ENCODE data around the gene OAF. TPM values are rescaled to one million over a fixed set of nuclear protein-coding genes. Genes with fewer than 3 reads are reported as not detected.
A peak's percentile ranks its signal among the peaks of the same experiment; 100 is the strongest.

Gene OAF
- total RNA-seq, 1 donor from 2014 or later = 20.9 TPM

GRCh38 chr11:120169981-120170698 is 40.7 kb upstream of the OAF start:
- TF ChIP-seq EZH2 (IDR thresholded peaks at IDR 0.05; ENCODE audit: insufficient read depth, low read length) = no peak
- no peak for TF ChIP-seq CTCF (IDR thresholded peaks at IDR 0.05; ENCODE audit: insufficient read depth, low read depth, low read length)
- H2AFZ ChIP-seq (ENCODE audit: low read depth, low read length) = peak overlapping the region; percentile 91

GRCh38 chr11:120170741-120171261 is 40.0 kb upstream of the OAF start:
- Histone ChIP-seq H3K36me3 (ENCODE audit: insufficient read depth, low read length) (no peaks in the 10 kb centered on the region), H3K79me2 (ENCODE audit: insufficient read depth, low read length) (no peaks in the 10 kb centered on the region), H3K4me1 (ENCODE audit: insufficient read depth, low read length) (no peaks in the 10 kb centered on the region), H3K4me2 (ENCODE audit: low read length) (no peak overlapping the region), H2AFZ (ENCODE audit: low read depth, low read length) (no peak overlapping the region), H3K27ac (ENCODE audit: low read depth, low read length) (no peak overlapping the region), H4K20me1 (ENCODE audit: insufficient read depth, low read length) (no peaks in the 10 kb centered on the region), H3K9ac (ENCODE audit: low read length) (no peak overlapping the region), H3K27me3 (ENCODE audit: insufficient read depth, low read length) (peaks cover 30% of the 10 kb centered on the region), H3K9me3 (ENCODE audit: insufficient read depth, low read depth, low read length) (no peaks in the 10 kb centered on the region), H3K4me3 (ENCODE audit: insufficient read depth, low read depth, low read length) (no peak overlapping the region)
- peaks cover 75% of the 10 kb centered on the region for H3K27me3 Mint-ChIP-seq (ENCODE audit: low read depth, unreplicated experiment)
- H3K9me3 Mint-ChIP-seq (ENCODE audit: unreplicated experiment) = no peaks in the 10 kb centered on the region
- no peak for FAIRE-seq
- DNase-seq (ENCODE audit: low read depth) = no peak
- peak overlapping the region; percentile 16 for H3K4me3 Mint-ChIP-seq (ENCODE audit: unreplicated experiment)
- H3K27ac Mint-ChIP-seq (ENCODE audit: unreplicated experiment) = no peak overlapping the region
- no peaks in the 10 kb centered on the region for H3K4me1 Mint-ChIP-seq (ENCODE audit: low read depth, unreplicated experiment)
- no peaks in the 10 kb centered on the region for H3K36me3 Mint-ChIP-seq (ENCODE audit: low read depth, unreplicated experiment)
- no peak for TF ChIP-seq CTCF (IDR thresholded peaks at IDR 0.05; ENCODE audit: insufficient read depth, low read depth, low read length)
- no peak for TF ChIP-seq EZH2 (IDR thresholded peaks at IDR 0.05; ENCODE audit: insufficient read depth, low read length)

More at GRCh38 chr11:120169981-120170698, 40.7 kb upstream of the OAF start:
- DNase-seq (ENCODE audit: low read depth) (no peak), FAIRE-seq (no peak)
- Histone ChIP-seq H3K9me3 (ENCODE audit: insufficient read depth, low read depth, low read length) (no peaks in the 10 kb centered on the region), H3K27ac (ENCODE audit: low read depth, low read length) (no peak overlapping the region), H4K20me1 (ENCODE audit: insufficient read depth, low read length) (no peaks in the 10 kb centered on the region), H3K9ac (ENCODE audit: low read length) (no peak overlapping the region), H3K4me1 (ENCODE audit: insufficient read depth, low read length) (no peaks in the 10 kb centered on the region), H3K4me3 (ENCODE audit: insufficient read depth, low read depth, low read length) (no peak overlapping the region), H3K79me2 (ENCODE audit: insufficient read depth, low read length) (no peaks in the 10 kb centered on the region), H3K36me3 (ENCODE audit: insufficient read depth, low read length) (no peaks in the 10 kb centered on the region), H3K27me3 (ENCODE audit: insufficient read depth, low read length) (peaks cover 35% of the 10 kb centered on the region), H3K4me2 (ENCODE audit: low read length) (peak overlapping the region; percentile 92)
- no peak overlapping the region for H3K27ac Mint-ChIP-seq (ENCODE audit: unreplicated experiment)
- H3K9me3 Mint-ChIP-seq (ENCODE audit: unreplicated experiment) = no peaks in the 10 kb centered on the region
- peaks cover 76% of the 10 kb centered on the region for H3K27me3 Mint-ChIP-seq (ENCODE audit: low read depth, unreplicated experiment)
- no peak overlapping the region for H3K4me3 Mint-ChIP-seq (ENCODE audit: unreplicated experiment)
- no peaks in the 10 kb centered on the region for H3K4me1 Mint-ChIP-seq (ENCODE audit: low read depth, unreplicated experiment)
- no peaks in the 10 kb centered on the region for H3K36me3 Mint-ChIP-seq (ENCODE audit: low read depth, unreplicated experiment)

Measured in astrocyte (in vitro differentiated cells and primary cell).